WERI-Rb-1 (cell line): Measurements from ENCODE around the gene MDM4.

Experiments
- DNase-seq: peaks from one replicate; pipeline ENCODE4 v3.0.0-alpha.2; 2020
- H3K27ac ChIP-seq: fragments of 250-450 bp; sonication (Bioruptor Pico); 2 replicates; pipeline ENCODE4 v1.5.1; 2020; ENCODE audit warnings: mild to moderate bottlenecking, moderate library complexity
- H3K27me3 ChIP-seq: fragments of 250-450 bp; sonication (Bioruptor Pico); 2 replicates; pipeline ENCODE4 v1.5.1; 2021; ENCODE audit warnings: mild to moderate bottlenecking, low read depth, moderate library complexity; ENCODE audit not compliant: insufficient read depth, severe bottlenecking
- H3K36me3 ChIP-seq: fragments of 250-450 bp; sonication (Bioruptor Pico); 2 replicates; pipeline ENCODE4 v1.5.1; 2020; ENCODE audit warnings: mild to moderate bottlenecking, moderate library complexity
- H3K4me3 ChIP-seq: 2 replicates; pipeline ENCODE4 v1.5.1; 2011; ENCODE audit warnings: low read depth, mild to moderate bottlenecking, control low read depth, low read length
- H3K9me3 ChIP-seq: fragments of 250-450 bp; sonication (Bioruptor Pico); 2 replicates; pipeline ENCODE4 v1.5.1; 2021; ENCODE audit warnings: mild to moderate bottlenecking, moderate library complexity; ENCODE audit not compliant: severe bottlenecking
- CTCF ChIP-seq: IDR thresholded peaks from 2 replicates; pipeline ENCODE4 v1.5.1; 2011; ENCODE audit warnings: low read depth, mild to moderate bottlenecking, control low read depth, inconsistent platforms, low read length

MDM4 gene

GRCh38 chr1:204544321-204544720 is 28.1 kb downstream of the MDM4 start:
- H3K9me3 ChIP-seq = no peaks in the 10 kb centered on the region
- TF ChIP-seq CTCF = no peak
- H3K36me3 ChIP-seq = peaks cover 100% of the 10 kb centered on the region
- no peak overlapping the region for H3K27ac ChIP-seq
- H3K4me3 ChIP-seq = no peak overlapping the region
- no peak for DNase-seq
- H3K27me3 ChIP-seq = no peaks in the 10 kb centered on the region

- DNase-seq = no peak
- Histone ChIP-seq H3K9me3 (no peaks in the 10 kb centered on the region), H3K27ac (no peak overlapping the region), H3K36me3 (peaks cover 100% of the 10 kb centered on the region), H3K27me3 (no peaks in the 10 kb centered on the region), H3K4me3 (no peak overlapping the region)
- no peak for TF ChIP-seq CTCF
Measured at GRCh38 chr1:204545202-204545601, 29.0 kb downstream of the MDM4 start.

GRCh38 chr1:204545881-204546280 is 29.7 kb downstream of the MDM4 start:
- H3K27ac ChIP-seq = no peak overlapping the region
- no peak for DNase-seq
- no peak overlapping the region for H3K4me3 ChIP-seq
- H3K27me3 ChIP-seq = no peaks in the 10 kb centered on the region
- H3K9me3 ChIP-seq = no peaks in the 10 kb centered on the region
- no peak for TF ChIP-seq CTCF
- H3K36me3 ChIP-seq = peaks cover 100% of the 10 kb centered on the region

- H3K4me3 ChIP-seq = no peak overlapping the region
- H3K9me3 ChIP-seq = no peaks in the 10 kb centered on the region
- no peak for DNase-seq
- H3K36me3 ChIP-seq = peaks cover 99% of the 10 kb centered on the region
- H3K27ac ChIP-seq = no peak overlapping the region
- no peaks in the 10 kb centered on the region for H3K27me3 ChIP-seq
- no peak for TF ChIP-seq CTCF
Measured at GRCh38 chr1:204548265-204548664, 32.1 kb downstream of the MDM4 start.

DNA sequence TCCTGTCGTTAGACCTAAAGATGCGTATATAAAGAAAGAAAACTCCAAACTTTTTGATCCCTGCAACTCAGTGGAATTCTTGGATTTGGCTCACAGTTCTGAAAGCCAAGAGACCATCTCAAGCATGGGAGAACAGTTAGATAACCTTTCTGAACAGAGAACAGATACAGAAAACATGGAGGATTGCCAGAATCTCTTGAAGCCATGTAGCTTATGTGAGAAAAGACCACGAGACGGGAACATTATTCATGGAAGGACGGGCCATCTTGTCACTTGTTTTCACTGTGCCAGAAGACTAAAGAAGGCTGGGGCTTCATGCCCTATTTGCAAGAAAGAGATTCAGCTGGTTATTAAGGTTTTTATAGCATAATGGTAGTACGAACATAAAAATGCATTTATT is 33.1 kb downstream of the MDM4 start:
- DNase-seq = no peak

More for the DNA sequence above, 33.1 kb downstream of the MDM4 start:
- Histone ChIP-seq H3K27me3 (no peaks in the 10 kb centered on the region), H3K27ac (no peak overlapping the region), H3K9me3 (no peaks in the 10 kb centered on the region), H3K36me3 (peaks cover 99% of the 10 kb centered on the region), H3K4me3 (no peak overlapping the region)
- no peak for TF ChIP-seq CTCF
